HG03378 (cell line): ENCODE measurements around the gene C9orf78.

Source experiments
- ATAC-seq: cut with Tn5 transposase; IDR thresholded peaks from one replicate; pipeline ENCODE4 v1.9.1; 2021; ENCODE audit warnings: mild to moderate bottlenecking, moderate library complexity; ENCODE audit not compliant: unreplicated experiment

Gene C9orf78

GRCh38 chr9:129848712-129849441, 13.8 kb upstream of the C9orf78 start:
- ATAC-seq, result no peak

GRCh38 chr9:129845373-129845772, 10.3 kb upstream of the C9orf78 start:
- ATAC-seq, result no peak

GRCh38 chr9:129841071-129841470, 6.0 kb upstream of the C9orf78 start:
- ATAC-seq, result no peak

GRCh38 chr9:129840034-129840433, 5.0 kb upstream of the C9orf78 start:
- no peak for ATAC-seq

GRCh38 chr9:129839324-129840023, 4.4 kb upstream of the C9orf78 start:
- no peak for ATAC-seq

GRCh38 chr9:129838707-129839259, 3.7 kb upstream of the C9orf78 start:
- no peak for ATAC-seq

GRCh38 chr9:129836311-129837007, 1.4 kb upstream of the C9orf78 start:
- ATAC-seq, result no peak

GRCh38 chr9:129835860-129836223, 767 bp upstream of the C9orf78 start:
- no peak for ATAC-seq

GRCh38 chr9:129834489-129835127, 467 bp downstream of the C9orf78 start:
- peak; percentile 34 for ATAC-seq

GRCh38 chr9:129832982-129833381, 2.1 kb downstream of the C9orf78 start:
- ATAC-seq, result no peak

GRCh38 chr9:129828969-129829368, 6.1 kb downstream of the C9orf78 start:
- no peak for ATAC-seq

- no peak for ATAC-seq
Observed at GRCh38 chr9:129828051-129828450, 7.0 kb downstream of the C9orf78 start.

- no peak for ATAC-seq
Observed at GRCh38 chr9:129826759-129827158, 8.3 kb downstream of the C9orf78 start.

- ATAC-seq, result no peak
Observed at GRCh38 chr9:129826344-129826743, 8.7 kb downstream of the C9orf78 start.

- ATAC-seq, result peak; percentile 85
Observed at GRCh38 chr9:129823935-129824601, 11.0 kb downstream of the C9orf78 start, which contains the start of gene TOR1A. TOR1A (minus strand) TSS chr9:129824136; CDS start chr9:129824085, 51 bp downstream.

GRCh38 chr9:129823542-129823934, 11.5 kb downstream of the C9orf78 start:
- ATAC-seq, result no peak

- no peak for ATAC-seq
Observed at GRCh38 chr9:129822898-129823541, 12.1 kb downstream of the C9orf78 start.

GRCh38 chr9:129816501-129817435, 18.3 kb downstream of the C9orf78 start:
- no peak for ATAC-seq

GRCh38 chr9:129815278-129815677, 19.8 kb downstream of the C9orf78 start:
- ATAC-seq, result no peak
